H1 (cell line): Measurements from ENCODE around the gene HHAT. TPM values are rescaled to one million over a fixed set of nuclear protein-coding genes. Genes with fewer than 3 reads are reported as not detected.

Experiments used
- CTCF ChIA-PET: fragments of 300-600 bp; sonication (Branson Sonifier 250); formaldehyde crosslinking; loops from one replicate; lab custom pipeline; 2021; ENCODE audit not compliant: partially characterized antibody; lab: Charles Lee
- POLR2A ChIA-PET: fragments of 300-600 bp; sonication (Branson Sonifier 250); formaldehyde crosslinking; loops from one replicate; lab custom pipeline; 2021; ENCODE audit warnings: inconsistent platforms; ENCODE audit not compliant: partially characterized antibody; lab: Charles Lee
- DNase-seq, 2 experiments: peaks; one replicate each; pipeline versions ENCODE4 v3.0.0 to v3.0.0-alpha.2; 2010 to 2022; ENCODE audit warnings: low spot score in 2 of 2, low read depth in 1 of 2, mixed read lengths in 1 of 2
- FAIRE-seq: peaks from 2 replicates; lab custom pipeline; 2011; peaks lifted over from hg19 to GRCh38; lab: Jason Lieb, UNC
- H2AFZ ChIP-seq: 2 replicates; pipeline ENCODE4 v1.8.1; 2012; ENCODE audit warnings: low read length, inconsistent platforms
- H2AK5ac ChIP-seq: 2 replicates; pipeline ENCODE4 v1.6.1; 2013; ENCODE audit warnings: low read depth, low read length
- H2BK120ac ChIP-seq: replicated peaks from 2 replicates; pipeline ENCODE3; 2013; ENCODE audit warnings: low read depth, low read length, inconsistent platforms
- H2BK12ac ChIP-seq: 2 replicates; pipeline ENCODE4 v1.6.1; 2013; ENCODE audit warnings: low read depth, low read length
- H2BK15ac ChIP-seq: 2 replicates; pipeline ENCODE4 v1.6.1; 2013; ENCODE audit warnings: low read length
- H2BK20ac ChIP-seq: 2 replicates; pipeline ENCODE4 v1.6.1; 2013; ENCODE audit warnings: low read length
- H2BK5ac ChIP-seq: 2 replicates; pipeline ENCODE4 v1.6.1; 2013; ENCODE audit warnings: low read depth, low read length
- H3K14ac ChIP-seq: 2 replicates; pipeline ENCODE4 v1.6.1; 2013; ENCODE audit warnings: inconsistent platforms; ENCODE audit not compliant: insufficient read length
- H3K18ac ChIP-seq: 2 replicates; pipeline ENCODE4 v1.6.1; 2013; ENCODE audit warnings: low read length; ENCODE audit errors: extremely low read depth
- H3K23ac ChIP-seq: 2 replicates; pipeline ENCODE4 v1.6.1; 2013; ENCODE audit warnings: inconsistent platforms; ENCODE audit not compliant: insufficient read length
- H3K23me2 ChIP-seq: 2 replicates; pipeline ENCODE4 v1.6.1; 2013; ENCODE audit warnings: low read depth, low read length
- H3K27ac ChIP-seq: 2 replicates; pipeline ENCODE4 v1.6.1; 2011; ENCODE audit warnings: low read depth, low read length, inconsistent platforms
- H3K27me3 ChIP-seq, 4 experiments: replicated peaks in 1 of 4; 1 replicate in 1 of 4; 2 replicates in 3 of 4; pipeline versions ENCODE4 v1.6.1 to v1.8.1; 2011 to 2013; ENCODE audit warnings: low read length in 3 of 4, mild to moderate bottlenecking in 3 of 4, inconsistent platforms in 2 of 4, mixed read lengths in 2 of 4, moderate library complexity in 1 of 4; ENCODE audit not compliant: control insufficient read depth in 3 of 4, insufficient read depth in 3 of 4; ENCODE audit errors: extremely low read depth in 1 of 4
- H3K36me3 ChIP-seq, 4 experiments: 2 replicates each; pipeline versions ENCODE4 v1.6.1 to v1.8.1; 2011 to 2013; ENCODE audit warnings: mild to moderate bottlenecking in 4 of 4, low read length in 3 of 4, moderate library complexity in 2 of 4, control low read depth in 1 of 4, inconsistent platforms in 1 of 4; ENCODE audit not compliant: insufficient read depth in 4 of 4, control insufficient read depth in 2 of 4
- H3K4ac ChIP-seq: replicated peaks from 2 replicates; pipeline ENCODE3; 2013; ENCODE audit warnings: low read length, low read depth, mixed read lengths, inconsistent platforms; ENCODE audit not compliant: insufficient read length
- H3K4me1 ChIP-seq, 4 experiments: replicated peaks in 1 of 4; 1 replicate in 1 of 4; 2 replicates in 3 of 4; pipeline versions ENCODE4 v1.6.1 to v1.8.1; 2011 to 2013; ENCODE audit warnings: low read length in 3 of 4, inconsistent platforms in 2 of 4, mixed read lengths in 1 of 4; ENCODE audit not compliant: insufficient read depth in 4 of 4, control insufficient read depth in 3 of 4
- H3K4me2 ChIP-seq, 2 experiments: 2 replicates each; pipeline versions ENCODE4 v1.6.1 to v1.8.1; 2011 to 2013; ENCODE audit warnings: low read depth in 2 of 2, low read length in 2 of 2, control low read depth in 1 of 2, inconsistent platforms in 1 of 2, mild to moderate bottlenecking in 1 of 2; ENCODE audit not compliant: insufficient read depth in 1 of 2
- H3K4me3 ChIP-seq, 4 experiments: fragments of 200-600, 300-600 bp in 1 of 4; sonication (generic), shearing (Covaris generic), sonication (Bioruptor Twin) in 1 of 4; 2 replicates each; pipeline versions ENCODE4 v1.5.1 to v1.8.1; 2011 to 2016; ENCODE audit warnings: low read length in 4 of 4, low read depth in 3 of 4, control low read depth in 2 of 4, inconsistent platforms in 2 of 4, mild to moderate bottlenecking in 2 of 4, mixed read lengths in 1 of 4, moderate library complexity in 1 of 4; ENCODE audit not compliant: insufficient read depth in 2 of 4; ENCODE audit errors: extremely low read depth in 1 of 4
- H3K56ac ChIP-seq: replicated peaks from 2 replicates; pipeline ENCODE3; 2013; ENCODE audit warnings: low read depth, mild to moderate bottlenecking, mixed read lengths, low read length, inconsistent platforms; ENCODE audit not compliant: insufficient read length
- H3K79me1 ChIP-seq: 2 replicates; pipeline ENCODE4 v1.6.1; 2013; ENCODE audit warnings: low read depth, low read length, control low read depth
- H3K79me2 ChIP-seq, 2 experiments: 2 replicates each; pipeline versions ENCODE4 v1.6.1 to v1.8.1; 2012 to 2013; ENCODE audit warnings: low read length in 2 of 2, mild to moderate bottlenecking in 2 of 2, inconsistent platforms in 1 of 2; ENCODE audit not compliant: insufficient read depth in 2 of 2, control insufficient read depth in 1 of 2
- H3K9ac ChIP-seq, 4 experiments: replicated peaks in 1 of 4; 1 replicate in 1 of 4; 2 replicates in 3 of 4; pipeline versions ENCODE4 v1.6.1 to v1.8.1; 2011 to 2013; ENCODE audit warnings: low read depth in 3 of 4, low read length in 3 of 4, control low read depth in 2 of 4, mild to moderate bottlenecking in 2 of 4, moderate library complexity in 2 of 4, inconsistent platforms in 1 of 4; ENCODE audit errors: extremely low read depth in 1 of 4
- H3K9me3 ChIP-seq, 2 experiments: 2 replicates each; pipeline versions ENCODE4 v1.6.1 to v1.8.1; 2012 to 2013; ENCODE audit warnings: mild to moderate bottlenecking in 2 of 2, moderate library complexity in 2 of 2, control low read depth in 1 of 2, inconsistent platforms in 1 of 2, low read depth in 1 of 2, low read length in 1 of 2, mixed read lengths in 1 of 2; ENCODE audit not compliant: insufficient read depth in 2 of 2
- H4K20me1 ChIP-seq, 2 experiments: replicated peaks in 1 of 2; 2 replicates each; pipeline versions ENCODE3 to v1.8.1; 2011 to 2013; ENCODE audit warnings: inconsistent platforms in 2 of 2, low read length in 2 of 2, mild to moderate bottlenecking in 1 of 2; ENCODE audit not compliant: insufficient read depth in 2 of 2, control insufficient read depth in 1 of 2
- H4K5ac ChIP-seq: 2 replicates; pipeline ENCODE4 v1.6.1; 2013; ENCODE audit warnings: low read length, low read depth, mixed read lengths, inconsistent platforms; ENCODE audit not compliant: insufficient read length
- H4K8ac ChIP-seq: 2 replicates; pipeline ENCODE4 v1.8.0; 2013; ENCODE audit warnings: mild to moderate bottlenecking, moderate library complexity, low read length, inconsistent platforms; ENCODE audit not compliant: insufficient read depth; ENCODE audit errors: extremely low read depth
- H4K91ac ChIP-seq: replicated peaks from 2 replicates; pipeline ENCODE3; 2013; ENCODE audit warnings: low read length, mixed read lengths, inconsistent platforms; ENCODE audit not compliant: insufficient read length
- ATF2 ChIP-seq: IDR thresholded peaks from 2 replicates; pipeline ENCODE4 v1.6.1; 2012; ENCODE audit warnings: low read length, inconsistent platforms
- NANOG ChIP-seq: IDR thresholded peaks from 2 replicates; pipeline ENCODE4 v1.6.1; 2011; ENCODE audit warnings: low read length, low read depth, mild to moderate bottlenecking, inconsistent platforms; ENCODE audit not compliant: insufficient read depth, poor library complexity, severe bottlenecking
- RBBP5 ChIP-seq: IDR thresholded peaks from 2 replicates; pipeline ENCODE4 v1.7.1; 2012; ENCODE audit warnings: low read depth, mild to moderate bottlenecking, inconsistent platforms, low read length, moderate library complexity, borderline replicate concordance
- SP1 ChIP-seq: IDR thresholded peaks from 2 replicates; pipeline ENCODE4 v1.6.1; 2011; ENCODE audit warnings: low read depth, low read length
- WGBS, 2 experiments: shearing (Covaris generic) in 1 of 2; methylation state at CpG; one replicate each; pipeline versions ENCODE4 v1.1.6 to v1.1.7; 2013 to 2015; ENCODE audit warnings: low lambda C conversion rate in 2 of 2, mixed read lengths in 2 of 2, inconsistent platforms in 1 of 2, low coverage in 1 of 2, missing lambda C conversion rate in 1 of 2; ENCODE audit not compliant: insufficient replicate concordance in 2 of 2, insufficient coverage in 1 of 2, insufficient read length in 1 of 2; ENCODE audit errors: extremely low coverage in 1 of 2, missing lambda C conversion rate in 1 of 2; 5-methylcytosine and 5-hydroxymethylcytosine counted together
- polyA plus RNA-seq, 7 experiments: library from polyadenylated mRNA; depleted of rRNA in 3 of 7; stranded (reverse) in 5 of 7; unstranded in 2 of 7; fragments of >200 nt in 5 of 7; fragments of 200-250 nt in 2 of 7; gene quantifications; 1 replicate in 5 of 7; 2 replicates in 1 of 7; 4 replicates in 1 of 7; pipeline versions ENCODE4 v1.2.1 to v1.2.3, GENCODE V29; 2011 to 2013; ENCODE audit warnings: missing spikeins in 2 of 7, mixed read lengths in 2 of 7
- total RNA-seq: library from RNA; stranded (reverse); fragmentation: NEBNext Ultra II Directional; extraction: Animal tissue kit (Norgen Biotek cat#: 25700); gene quantifications from 2 replicates; pipeline ENCODE4 v1.2.1, GENCODE V29; 2021

The HHAT gene
- total and polyA plus RNA-seq, 2 of the 8 experiments (the other 6 are each of a cell fraction or from before 2014, with no cell fraction given): 0.15 to 0.51 TPM

DNA sequence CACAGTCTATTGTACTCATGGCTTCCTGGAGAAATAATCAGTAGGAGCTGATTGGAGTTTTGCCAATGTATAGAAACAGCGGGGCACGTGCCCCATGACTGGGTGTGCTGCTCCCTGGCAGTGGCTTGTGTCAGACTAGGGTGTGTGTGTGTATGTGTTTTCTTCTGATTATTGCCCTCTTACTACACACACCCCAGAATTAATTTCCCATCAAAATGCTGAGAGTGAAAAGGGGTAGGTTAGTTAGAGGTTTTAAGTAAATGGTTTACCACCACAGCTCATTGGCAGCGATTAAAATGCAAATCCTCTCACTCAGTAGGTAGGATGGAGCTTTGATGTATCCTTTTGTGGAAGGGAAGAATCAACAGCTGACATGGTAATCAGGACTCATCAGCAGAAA, 29.9 kb downstream of the HHAT start:
- Histone ChIP-seq H2BK12ac (no peak overlapping the region), H3K36me3 (no peaks in the 10 kb centered on the region), H3K9me3 (no peaks in the 10 kb centered on the region), H3K9ac (no peak overlapping the region), H2AK5ac (no peak overlapping the region), H3K23ac (no peak overlapping the region), H4K5ac (no peak overlapping the region), H3K56ac (no peak overlapping the region), H3K79me2 (no peaks in the 10 kb centered on the region), H4K8ac (no peak overlapping the region), H3K4ac (no peak overlapping the region), H4K91ac (no peak overlapping the region), H2BK5ac (no peak overlapping the region), H3K4me1 (peaks cover 6 to 14% (median 12%) of the 10 kb centered on the region in 4 experiments; a peak in 5 of 7 replicates), H3K4me2 (peak overlapping the region; percentile 43 to 51; a peak in 3 of 4 replicates), H3K27me3 (no peaks in the 10 kb centered on the region), H2AFZ (no peak overlapping the region), H2BK20ac (no peak overlapping the region), H4K20me1 (no peaks in the 10 kb centered on the region), H3K27ac (no peak overlapping the region), H3K14ac (no peak overlapping the region), H3K79me1 (no peaks in the 10 kb centered on the region), H2BK15ac (no peak overlapping the region), H3K4me3 (no peak overlapping the region; a peak in 1 of 8 replicates), H3K18ac (no peak overlapping the region), H2BK120ac (no peak overlapping the region), H3K23me2 (no peaks in the 10 kb centered on the region)
- TF ChIP-seq ATF2 (no peak), NANOG (peak; percentile 39), SP1 (0 out of 2 replicates have a peak, but pooled peaks have one; percentile 5), RBBP5 (no peak)
- CTCF ChIA-PET: interaction anchor here (0.7 to 4.7 kb wide), 11 partner anchors 7 to 118 kb away, joined by 3 to 50 read pairs (median 7); no protein-coding TSS in a partner anchor
- DNase-seq (peak in 1 of 2 experiments; percentile 15), FAIRE-seq (no peak)
- POLR2A ChIA-PET: interaction anchor here (1.2 to 9.8 kb wide), 3 partner anchors 9 to 16 kb away, joined by 3 to 183 read pairs (median 4); no protein-coding TSS in a partner anchor
- 30% methylated on average over 3 of the region's 3 CpGs; no CpG with 5 or more reads in 1 of the 2 experiments for WGBS, 2 experiments
